SU-DHL-6 (cell line): ENCODE data around the gene PRKAR1B.

Source experiments
- H2AFZ ChIP-seq: fragments of 200-600 bp; sonication (generic); 2 replicates; pipeline ENCODE4 v1.6.1; 2014; ENCODE audit warnings: low read depth, mild to moderate bottlenecking, moderate library complexity, mixed read lengths, antibody characterized with exemption, low read length; ENCODE audit not compliant: severe bottlenecking
- H3F3A ChIP-seq: fragments of 200-600 bp; shearing (Covaris generic); 2 replicates; pipeline ENCODE4 v1.6.0; 2016; ENCODE audit warnings: antibody characterized with exemption, mild to moderate bottlenecking; ENCODE audit not compliant: insufficient read depth
- H3K27ac ChIP-seq: fragments of 200-600 bp; sonication (generic); 2 replicates; pipeline ENCODE4 v1.5.1; 2016; ENCODE audit warnings: low read depth, mild to moderate bottlenecking, low read length, moderate library complexity, mixed read lengths
- H3K27me3 ChIP-seq: fragments of 200-600 bp; sonication (generic), shearing (Covaris generic); 2 replicates; pipeline ENCODE4 v1.6.0; 2014; ENCODE audit warnings: mild to moderate bottlenecking, low read length
- H3K36me3 ChIP-seq: fragments of 200-600 bp; sonication (generic); 2 replicates; pipeline ENCODE4 v1.6.1; 2014; ENCODE audit warnings: mild to moderate bottlenecking, low read length, mixed read lengths
- H3K4me2 ChIP-seq: fragments of 300-600, 200-600 bp; shearing (Covaris generic), sonication (generic); 2 replicates; pipeline ENCODE4 v1.6.0; 2014; ENCODE audit warnings: low read length, low read depth, mild to moderate bottlenecking; ENCODE audit not compliant: poor library complexity, severe bottlenecking
- H3K4me3 ChIP-seq: fragments of 200-600 bp; sonication (generic); 2 replicates; pipeline ENCODE4 v1.5.1; 2014; ENCODE audit warnings: antibody characterized with exemption, low read length, mild to moderate bottlenecking, mixed read lengths; ENCODE audit not compliant: insufficient read depth, poor library complexity, severe bottlenecking
- H3K79me2 ChIP-seq: fragments of 200-600 bp; sonication (generic); 2 replicates; pipeline ENCODE4 v1.6.1; 2014; ENCODE audit warnings: mild to moderate bottlenecking, low read length, moderate library complexity; ENCODE audit not compliant: insufficient read depth
- H3K9ac ChIP-seq: fragments of 200-600 bp; sonication (generic); 2 replicates; pipeline ENCODE4 v1.7.0; 2014; ENCODE audit warnings: mild to moderate bottlenecking, low read length
- H3K9me2 ChIP-seq: fragments of 200-600 bp; sonication (generic); replicated peaks from 2 replicates; pipeline ENCODE4 v1.6.1; 2014; ENCODE audit warnings: low read length; ENCODE audit not compliant: insufficient read depth
- H3K9me3 ChIP-seq: fragments of 200-600 bp; sonication (generic); 2 replicates; pipeline ENCODE4 v1.6.1; 2014; ENCODE audit warnings: low read length, mixed read lengths; ENCODE audit not compliant: insufficient read depth
- H4K20me1 ChIP-seq: fragments of 200-600 bp; sonication (generic); 2 replicates; pipeline ENCODE4 v1.6.1; 2014; ENCODE audit warnings: low read depth, mild to moderate bottlenecking, antibody characterized with exemption, low read length, moderate library complexity, mixed read lengths
- EZH2phosphoT487 ChIP-seq: fragments of 200-600 bp; sonication (generic), shearing (Covaris generic); conservative IDR thresholded peaks from 2 replicates; pipeline ENCODE4 v1.6.1; 2018; ENCODE audit warnings: mild to moderate bottlenecking, antibody characterized with exemption, low read length, moderate library complexity, mixed read lengths
- TF ChIP-seq, protein P1 (sequence below): fragments of 200-600 bp; sonication (generic); IDR thresholded peaks from one replicate; pipeline ENCODE4 v1.5.1; 2017; ENCODE audit warnings: antibody characterized with exemption, mild to moderate bottlenecking, low read length, moderate library complexity; ENCODE audit not compliant: insufficient read depth, poor library complexity, severe bottlenecking

PRKAR1B gene

DNA sequence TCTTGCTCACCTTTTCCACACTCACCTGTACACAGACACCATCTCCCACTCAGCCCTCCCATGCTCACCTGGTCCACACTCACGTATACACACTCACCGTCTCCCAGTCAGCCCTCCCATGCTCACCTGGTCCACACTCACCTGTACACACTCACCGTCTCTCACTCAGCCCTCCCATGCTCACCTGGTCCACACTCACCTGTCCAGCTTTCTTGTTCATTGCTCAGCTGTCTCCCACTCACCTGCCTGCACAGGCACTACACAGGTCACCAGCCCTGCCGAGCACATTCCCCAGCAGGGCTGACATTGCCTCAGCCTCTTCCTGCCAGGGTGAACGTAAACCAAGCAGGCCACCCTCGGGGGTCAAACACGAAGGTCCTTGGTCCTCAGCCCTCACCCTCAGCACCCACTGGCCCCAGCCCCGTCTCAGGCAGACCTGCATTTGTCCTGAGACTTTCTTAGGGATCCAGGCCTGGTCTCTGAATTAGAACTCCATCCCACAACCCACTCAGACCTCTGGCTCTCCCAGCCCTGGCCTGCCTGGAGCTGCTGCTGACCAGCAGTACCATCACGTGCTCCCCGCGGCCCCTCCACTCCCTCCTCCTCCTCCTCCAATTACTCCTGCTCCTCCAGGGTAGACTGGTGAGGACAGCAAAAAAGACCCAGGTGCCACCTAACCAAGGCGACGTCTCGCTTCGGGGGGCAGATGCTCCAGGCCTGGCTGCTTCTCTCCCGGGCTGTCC, 13.4 kb downstream of the PRKAR1B start:
- Histone ChIP-seq H3K9me2 (no peaks in the 10 kb centered on the region), H3K79me2 (peaks cover 10% of the 10 kb centered on the region; the same call in 1 of the 2 replicates), H2AFZ (no peak overlapping the region), H4K20me1 (no peaks in the 10 kb centered on the region), H3K4me2 (no peak overlapping the region), H3K27ac (no peak overlapping the region), H3F3A (no peaks in the 10 kb centered on the region), H3K27me3 (no peaks in the 10 kb centered on the region), H3K9me3 (no peaks in the 10 kb centered on the region), H3K36me3 (no peaks in the 10 kb centered on the region), H3K9ac (no peak overlapping the region), H3K4me3 (no peak overlapping the region)
- TF ChIP-seq, protein P1, sequence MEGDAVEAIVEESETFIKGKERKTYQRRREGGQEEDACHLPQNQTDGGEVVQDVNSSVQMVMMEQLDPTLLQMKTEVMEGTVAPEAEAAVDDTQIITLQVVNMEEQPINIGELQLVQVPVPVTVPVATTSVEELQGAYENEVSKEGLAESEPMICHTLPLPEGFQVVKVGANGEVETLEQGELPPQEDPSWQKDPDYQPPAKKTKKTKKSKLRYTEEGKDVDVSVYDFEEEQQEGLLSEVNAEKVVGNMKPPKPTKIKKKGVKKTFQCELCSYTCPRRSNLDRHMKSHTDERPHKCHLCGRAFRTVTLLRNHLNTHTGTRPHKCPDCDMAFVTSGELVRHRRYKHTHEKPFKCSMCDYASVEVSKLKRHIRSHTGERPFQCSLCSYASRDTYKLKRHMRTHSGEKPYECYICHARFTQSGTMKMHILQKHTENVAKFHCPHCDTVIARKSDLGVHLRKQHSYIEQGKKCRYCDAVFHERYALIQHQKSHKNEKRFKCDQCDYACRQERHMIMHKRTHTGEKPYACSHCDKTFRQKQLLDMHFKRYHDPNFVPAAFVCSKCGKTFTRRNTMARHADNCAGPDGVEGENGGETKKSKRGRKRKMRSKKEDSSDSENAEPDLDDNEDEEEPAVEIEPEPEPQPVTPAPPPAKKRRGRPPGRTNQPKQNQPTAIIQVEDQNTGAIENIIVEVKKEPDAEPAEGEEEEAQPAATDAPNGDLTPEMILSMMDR = no peak
- no peak for TF ChIP-seq EZH2phosphoT487

DNA sequence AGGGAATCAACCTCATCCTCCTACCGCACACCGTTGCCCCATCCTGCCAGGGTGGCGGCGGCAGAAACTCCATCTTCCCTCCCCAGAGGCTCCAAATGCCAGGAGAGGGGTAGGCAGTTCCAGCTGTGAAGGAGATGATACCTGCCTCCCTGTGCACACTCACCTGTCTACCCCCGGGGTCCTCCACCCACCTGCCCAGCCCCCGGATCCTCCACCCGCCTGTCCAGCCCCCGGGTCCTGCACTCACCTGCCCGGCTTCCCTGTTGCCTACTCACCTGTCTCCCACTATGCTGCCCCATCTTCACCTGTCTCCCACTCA, 14.0 kb downstream of the PRKAR1B start:
- Histone ChIP-seq H3K4me2 (no peak overlapping the region), H3K27me3 (no peaks in the 10 kb centered on the region), H3K27ac (no peak overlapping the region), H3K79me2 (peaks cover 10% of the 10 kb centered on the region; the same call in 1 of the 2 replicates), H3K9me2 (no peaks in the 10 kb centered on the region), H4K20me1 (no peaks in the 10 kb centered on the region; the same call in 1 of the 2 replicates), H3K9ac (no peak overlapping the region), H2AFZ (no peak overlapping the region), H3K9me3 (no peaks in the 10 kb centered on the region), H3K36me3 (no peaks in the 10 kb centered on the region), H3K4me3 (no peak overlapping the region), H3F3A (no peaks in the 10 kb centered on the region)
- TF ChIP-seq, protein P1 = no peak
- TF ChIP-seq EZH2phosphoT487 = no peak

DNA sequence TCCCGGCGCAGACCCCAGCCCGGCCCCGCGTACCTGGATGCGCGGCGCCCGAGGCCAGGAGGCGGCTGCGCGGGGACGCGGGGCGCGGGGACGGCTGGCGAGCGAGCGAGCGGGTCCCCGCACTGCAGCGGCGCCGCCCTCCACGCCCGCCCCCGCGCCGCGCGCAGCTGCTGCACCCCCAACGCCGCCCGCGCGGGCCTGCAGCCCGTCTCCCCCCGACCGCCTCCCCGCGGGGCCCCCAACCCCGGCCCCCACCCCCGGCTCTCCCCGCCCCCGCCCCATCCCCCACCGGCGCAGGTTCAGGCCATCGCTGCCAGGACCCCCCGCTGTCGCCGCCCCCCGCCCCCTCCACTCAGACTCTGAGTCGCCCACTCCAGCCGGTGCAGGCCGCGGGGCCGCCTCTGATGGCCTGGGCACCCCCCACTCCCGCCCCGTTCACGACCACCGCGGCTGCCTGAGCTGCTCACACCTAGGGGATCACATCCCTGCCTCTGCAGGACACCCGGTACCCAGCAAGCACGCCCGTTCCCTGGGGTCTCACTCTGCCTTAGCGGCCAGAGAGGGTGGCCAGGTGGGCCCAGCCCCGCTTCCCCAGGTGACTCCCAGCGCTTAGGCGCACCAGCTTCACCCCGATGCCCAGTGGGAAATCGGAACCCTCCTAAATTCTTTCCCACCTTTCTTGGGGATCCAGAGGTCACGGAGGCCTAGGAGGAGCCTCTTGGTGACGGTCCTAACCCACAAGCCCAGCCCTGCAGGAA, 14.5 kb downstream of the PRKAR1B start:
- H3K9me2 ChIP-seq = no peaks in the 10 kb centered on the region
- H3K9ac ChIP-seq = no peak overlapping the region
- no peak overlapping the region for H3K27ac ChIP-seq
- H3K27me3 ChIP-seq = no peaks in the 10 kb centered on the region
- H3K4me3 ChIP-seq = no peak overlapping the region
- TF ChIP-seq EZH2phosphoT487 = no peak
- TF ChIP-seq, protein P1 = no peak
- H2AFZ ChIP-seq = no peak overlapping the region
- H3K36me3 ChIP-seq = no peaks in the 10 kb centered on the region
- H3F3A ChIP-seq = no peaks in the 10 kb centered on the region
- peaks cover 5% of the 10 kb centered on the region; the same call in 1 of the 2 replicates for H3K79me2 ChIP-seq
- H4K20me1 ChIP-seq = no peaks in the 10 kb centered on the region; the same call in 1 of the 2 replicates
- H3K9me3 ChIP-seq = no peaks in the 10 kb centered on the region
- no peak overlapping the region for H3K4me2 ChIP-seq
